A204.1 (cell line): ENCODE measurements around the gene LYPD8.

Source experiments
- FAIRE-seq: peaks from 2 replicates; lab custom pipeline; 2012; peaks lifted over from hg19 to GRCh38; lab: Jason Lieb, UNC

LYPD8 gene

GRCh38 chr1:248696774-248697173, 58.8 kb downstream of the LYPD8 start:
- FAIRE-seq = no peak

- FAIRE-seq = no peak
Observed at GRCh38 chr1:248696261-248696660, 59.3 kb downstream of the LYPD8 start.

- no peak for FAIRE-seq
Observed at GRCh38 chr1:248695451-248696132, 60.0 kb downstream of the LYPD8 start.

GRCh38 chr1:248691567-248692155, 63.9 kb downstream of the LYPD8 start:
- no peak for FAIRE-seq
